ENCODE data around the gene ZYG11A. TPM values are rescaled to one million over a fixed set of nuclear protein-coding genes. Genes with fewer than 3 reads are reported as not detected.

ZYG11A gene
- total RNA-seq, 2 donors from 2014 or later: 0.87 to 6.6 TPM

GRCh38 chr1:52938183-52938451 lies 95.6 kb downstream of the ZYG11A start:
- DNase-seq (ENCODE audit: low spot score): no peak
- H3K27ac ChIP-seq: no peak overlapping the region
- no peaks in the 10 kb centered on the region for H3K27me3 ChIP-seq (replicated peaks; ENCODE audit: insufficient read depth)
- H3K36me3 ChIP-seq: no peaks in the 10 kb centered on the region
- H3K9me3 ChIP-seq: no peaks in the 10 kb centered on the region
- no peak overlapping the region for H3K4me3 ChIP-seq
- intact Hi-C loops (cut with DNase I): no loop called here
- 100% methylated on average over 1 of the region's 1 CpG for WGBS
- H3K4me1 ChIP-seq (replicated peaks): no peaks in the 10 kb centered on the region
- TF ChIP-seq POLR2AphosphoS5 (IDR thresholded peaks at IDR 0.05) (no peak), POLR2A (IDR thresholded peaks at IDR 0.05) (no peak), CTCF (IDR thresholded peaks at IDR 0.05) (no peak)

- Histone ChIP-seq H3K36me3 (no peaks in the 10 kb centered on the region), H3K4me1 (replicated peaks) (no peaks in the 10 kb centered on the region), H3K27me3 (replicated peaks; ENCODE audit: insufficient read depth) (no peaks in the 10 kb centered on the region), H3K4me3 (no peak overlapping the region), H3K27ac (no peak overlapping the region), H3K9me3 (no peaks in the 10 kb centered on the region)
- DNase-seq (ENCODE audit: low spot score): no peak
- no peak for TF ChIP-seq POLR2A (IDR thresholded peaks at IDR 0.05)
- no peak for TF ChIP-seq POLR2AphosphoS5 (IDR thresholded peaks at IDR 0.05)
- 80% methylated on average over 3 of the region's 3 CpGs for WGBS
- intact Hi-C loops (cut with DNase I): no loop called here
Observed at GRCh38 chr1:52943876-52944416, 101.4 kb downstream of the ZYG11A start.

GRCh38 chr1:52944566-52944965 lies 102.0 kb downstream of the ZYG11A start:
- H3K9me3 ChIP-seq: no peaks in the 10 kb centered on the region
- H3K4me1 ChIP-seq (replicated peaks): no peaks in the 10 kb centered on the region
- no peaks in the 10 kb centered on the region for H3K36me3 ChIP-seq
- TF ChIP-seq POLR2AphosphoS5 (IDR thresholded peaks at IDR 0.05): no peak
- no peak for TF ChIP-seq POLR2A (IDR thresholded peaks at IDR 0.05)
- no peak for TF ChIP-seq CTCF (IDR thresholded peaks at IDR 0.05)
- no peaks in the 10 kb centered on the region for H3K27me3 ChIP-seq (replicated peaks; ENCODE audit: insufficient read depth)
- WGBS: 84% methylated on average over 10 of the region's 10 CpGs
- intact Hi-C loops (cut with DNase I): no loop called here
- no peak overlapping the region for H3K27ac ChIP-seq
- H3K4me3 ChIP-seq: no peak overlapping the region
- no peak for DNase-seq (ENCODE audit: low spot score)

MicroRNA genes within 50 kb of the gene (microRNA counts, 767-probe panel; counts per million panel counts)
- microRNA hsa-miR-1273f: 0 to 431 counts per million in 2 donors
- 0 to 431 counts per million in 2 donors for microRNA hsa-miR-1273g-5p

Small RNA genes lying within 50 kb of the gene (microRNA-seq; reads per million reads assigned to microRNA genes)
- gene MIR1273F (not detected), gene MIR1273G (not detected), gene MIR5095 (not detected)

Small RNA genes lying within 50 kb of the gene (small RNA-seq; reads per million reads assigned to genes)
- gene AC099677.1: 0 reads per million in 2 donors
- 0 reads per million in 2 donors for gene AC099677.2
- gene MIR1273F: 0 reads per million in 2 donors
- 0 reads per million in 2 donors for gene MIR1273G
- gene MIR5095: 0 reads per million in 2 donors
- 0 reads per million in 2 donors for gene RNU6-969P

Other genes starting within 250 kb of the ZYG11A start
- gene GPX7, start 240.4 kb upstream of the ZYG11A start, total RNA-seq: 10 to 100 TPM; 22.7 to 26.3 TPM
- 1 to 10 TPM; 1.0 to 2.6 TPM for gene SHISAL2A, start 209.6 kb upstream of the ZYG11A start, total RNA-seq
- 1 to 10 TPM; 4.4 to 9.1 TPM for gene COA7, start 144.4 kb upstream of the ZYG11A start, total RNA-seq
- gene ZYG11B, start 116.3 kb upstream of the ZYG11A start, total RNA-seq: 10 to 100 TPM; 38.6 to 65.5 TPM
- gene ECHDC2, start 79.0 kb downstream of the ZYG11A start, total RNA-seq: 100 to 1,000 TPM; 201 to 246 TPM
- gene SCP2, start 84.5 kb downstream of the ZYG11A start, total RNA-seq: 100 to 1,000 TPM; 124 to 241 TPM
- 10 to 100 TPM; 11.6 to 92.7 TPM for gene PODN, start 219.5 kb downstream of the ZYG11A start, total RNA-seq

Measured in prostate gland (tissue), 2 donors.